Fibroblast of skin of left quadriceps (primary cell): ENCODE data around the gene MESP2.

Source experiments
- DNase-seq, 2 experiments: peaks; one replicate each; pipeline ENCODE4 v3.0.0-alpha.2; 2013; ENCODE audit warnings: low read depth in 2 of 2

Gene MESP2

DNA sequence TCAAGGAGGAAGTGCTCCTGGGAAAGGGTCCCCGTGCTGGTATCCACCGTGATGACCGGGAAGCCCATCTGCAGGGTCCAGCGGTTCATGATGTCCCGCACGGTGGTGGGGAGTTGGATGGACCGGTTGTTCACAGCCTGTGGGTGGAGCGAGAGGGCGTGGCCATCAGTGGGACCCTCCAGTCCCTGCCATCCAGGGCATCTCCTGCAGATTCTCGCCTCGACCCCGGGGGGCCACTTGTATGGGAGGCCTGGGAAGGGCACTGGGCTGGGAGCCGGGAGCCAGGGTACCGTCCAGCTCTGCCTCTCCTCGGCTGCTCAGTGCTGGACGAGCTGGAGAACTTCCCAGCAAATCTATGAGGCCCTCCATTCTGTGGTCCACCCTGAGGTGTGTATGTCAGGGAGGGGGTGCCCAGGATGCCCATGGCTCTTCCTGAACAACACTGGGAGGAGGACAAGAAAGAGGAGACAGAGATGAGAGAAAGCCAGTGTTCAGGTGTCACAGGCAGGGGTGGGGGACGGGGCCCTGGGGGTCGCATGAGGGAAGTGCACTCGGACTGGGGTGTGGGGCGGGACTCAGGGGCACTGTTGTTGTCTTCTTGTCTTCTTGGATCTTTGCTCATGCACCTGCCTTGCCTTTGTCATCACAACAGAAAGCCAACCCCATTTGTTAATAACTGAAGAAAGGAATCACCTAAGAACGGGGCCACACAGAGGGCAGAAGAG lies 25.5 kb downstream of the MESP2 start:
- no peak for DNase-seq

DNA sequence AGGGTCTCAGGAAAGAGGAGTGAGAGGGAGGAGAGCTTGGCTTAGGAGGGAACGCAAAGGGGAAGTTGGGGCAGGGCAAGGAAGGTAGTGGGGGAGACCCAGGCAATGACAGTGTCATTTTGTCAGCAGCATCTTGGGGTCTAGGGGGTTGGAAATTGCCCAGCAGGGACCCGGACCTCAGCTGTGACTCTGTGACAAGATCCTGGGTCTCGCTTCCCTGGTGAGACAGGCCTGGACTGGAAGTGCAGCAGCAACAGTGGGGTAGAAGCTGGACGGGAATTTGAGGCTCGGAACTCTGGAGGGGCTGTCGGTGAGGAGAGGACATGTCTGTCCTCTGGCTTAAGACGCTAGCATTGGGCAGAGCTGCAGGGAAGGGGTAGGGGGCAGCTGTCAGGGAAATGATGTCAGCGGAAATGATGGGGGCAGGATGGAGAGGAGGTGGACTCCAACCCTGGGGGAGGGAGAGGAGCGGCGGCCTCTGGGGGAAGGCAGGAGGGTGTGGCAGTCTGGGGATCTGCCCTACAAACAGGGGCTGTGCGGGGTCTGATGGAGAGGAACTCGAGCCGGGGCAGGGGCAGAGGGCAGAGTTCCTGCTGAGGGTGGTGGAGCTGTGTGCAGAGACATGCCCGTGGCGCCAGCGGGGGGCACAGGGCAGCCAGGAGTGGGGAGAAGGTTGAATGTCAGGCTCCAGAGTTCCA lies 26.2 kb downstream of the MESP2 start:
- DNase-seq: no peak

DNA sequence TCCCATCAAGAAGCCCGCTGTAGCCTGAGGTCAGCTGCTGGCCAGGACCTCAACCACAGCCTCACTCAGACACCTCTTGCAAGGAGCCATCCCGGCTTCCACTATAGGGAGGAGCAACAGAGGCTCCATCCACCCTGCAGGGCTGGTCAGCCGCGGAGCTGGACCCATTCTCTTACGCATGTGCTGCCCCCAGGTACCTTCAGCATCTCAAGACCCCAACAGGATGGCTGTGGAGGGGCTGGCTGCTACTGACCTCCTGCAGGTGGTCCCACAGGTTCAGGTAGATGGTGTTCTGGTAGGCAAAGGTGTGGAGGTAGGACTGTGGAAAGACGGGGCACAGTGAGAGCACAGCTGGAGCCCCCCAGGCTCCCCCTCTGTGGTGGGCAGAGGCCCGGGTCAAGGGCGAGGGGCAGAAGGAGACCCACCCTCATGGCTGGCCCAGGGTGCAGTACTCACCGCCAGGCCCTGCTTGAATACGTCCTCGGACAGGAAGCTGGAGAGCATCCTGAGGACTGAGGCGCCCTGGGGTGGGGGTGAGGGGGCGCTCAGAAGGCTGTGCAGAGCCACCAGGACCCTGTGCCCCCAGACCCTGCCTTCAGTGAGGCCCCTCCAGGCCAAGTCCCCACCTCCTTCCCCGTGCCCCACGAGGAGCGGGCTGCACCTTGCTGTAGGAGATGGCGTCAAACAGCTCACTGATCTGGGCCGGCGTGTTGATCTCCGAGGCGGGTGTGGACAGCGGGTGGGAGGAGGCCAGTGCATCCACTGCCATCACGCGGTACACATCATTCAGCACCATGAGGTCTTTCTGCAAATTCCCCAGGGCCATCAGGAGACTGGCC lies 27.1 kb downstream of the MESP2 start:
- no peak for DNase-seq

DNA sequence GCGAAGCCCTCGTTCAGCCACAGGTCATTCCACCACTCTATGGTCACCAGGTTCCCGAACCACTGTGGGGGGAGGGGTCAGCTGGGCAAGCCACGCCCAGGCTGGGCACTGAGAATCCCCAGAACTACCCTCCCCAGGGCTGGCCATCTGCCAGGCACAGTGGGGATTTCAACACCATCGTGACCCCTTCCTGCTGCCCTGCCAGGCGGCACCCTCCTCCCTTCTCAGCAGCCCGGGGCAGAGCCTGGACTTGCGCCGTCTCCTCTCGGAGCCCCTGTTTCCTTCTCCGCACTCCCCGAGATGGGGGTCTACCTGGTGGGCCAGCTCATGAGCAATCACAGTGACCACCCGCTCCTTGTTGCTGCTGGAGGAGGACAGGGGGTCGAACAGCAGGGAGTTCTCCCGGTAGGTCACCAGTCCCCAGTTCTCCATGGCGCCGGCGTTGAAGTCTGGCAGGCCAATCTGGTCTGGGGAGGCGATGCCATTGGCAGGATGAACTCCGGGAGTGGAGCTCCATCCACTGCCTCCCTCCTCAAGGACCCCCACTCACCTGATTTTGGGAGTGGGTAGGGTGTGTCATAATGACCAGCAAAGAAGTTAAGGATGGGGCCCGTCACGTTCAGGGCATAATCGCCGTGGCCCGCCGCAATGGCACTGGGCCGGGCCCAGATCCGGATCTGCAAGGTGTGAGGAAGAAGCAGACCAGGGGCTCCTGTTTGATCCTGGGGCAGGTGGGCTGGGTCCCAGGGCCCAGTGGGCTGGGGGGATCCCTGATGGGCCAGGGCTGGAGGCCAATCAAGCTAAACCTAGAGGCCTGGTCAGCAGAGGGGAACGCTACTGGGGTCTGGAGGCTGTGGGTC lies 28.0 kb downstream of the MESP2 start:
- DNase-seq: no peak

DNA sequence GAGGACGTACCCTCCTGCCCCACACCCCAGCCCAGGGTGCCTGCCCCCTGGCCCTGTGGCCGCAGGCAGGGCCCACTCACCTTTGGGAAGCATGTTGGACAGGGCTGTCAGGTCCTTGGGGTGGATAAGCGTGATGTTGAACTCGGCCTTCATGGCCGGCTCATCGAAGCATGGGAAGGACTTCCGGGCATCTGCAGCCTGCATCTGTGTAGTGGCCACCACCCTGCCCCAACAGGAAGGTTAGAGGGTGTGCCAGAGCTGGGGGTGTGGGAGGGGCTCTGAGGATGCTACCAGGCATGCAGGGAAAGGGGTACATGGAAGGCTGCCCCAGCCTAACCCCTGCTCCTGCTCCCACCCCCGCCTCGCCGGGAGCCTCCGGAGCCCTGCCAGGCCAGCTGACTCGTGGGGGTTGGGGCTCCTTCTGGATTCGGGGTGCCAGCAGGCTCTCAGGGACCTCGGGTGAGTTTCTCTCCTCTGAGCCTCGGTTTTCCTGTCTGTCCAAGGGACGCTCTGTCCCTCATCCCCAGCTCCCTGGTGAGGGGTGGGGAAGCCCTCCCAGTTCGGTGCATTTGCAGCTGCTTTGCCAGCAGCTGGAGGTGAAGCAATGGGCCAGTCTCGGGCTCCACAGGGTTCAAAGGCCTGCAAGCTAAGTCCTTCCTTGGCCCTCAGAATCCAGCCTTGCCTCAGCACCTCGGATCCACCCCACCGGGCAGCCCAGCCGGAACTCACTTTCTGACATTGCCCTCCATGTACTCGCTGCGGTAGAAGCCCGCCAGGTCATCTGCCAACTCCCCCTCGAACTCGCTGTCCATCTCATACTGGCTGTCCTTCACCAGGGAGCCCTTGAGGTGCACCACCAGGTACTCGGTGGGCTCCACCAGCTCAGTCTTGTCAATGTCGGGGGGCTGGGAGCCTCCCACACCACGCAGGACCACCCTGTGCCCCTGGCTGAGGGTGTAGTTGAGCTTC lies 29.4 kb downstream of the MESP2 start:
- DNase-seq: no peak

DNA sequence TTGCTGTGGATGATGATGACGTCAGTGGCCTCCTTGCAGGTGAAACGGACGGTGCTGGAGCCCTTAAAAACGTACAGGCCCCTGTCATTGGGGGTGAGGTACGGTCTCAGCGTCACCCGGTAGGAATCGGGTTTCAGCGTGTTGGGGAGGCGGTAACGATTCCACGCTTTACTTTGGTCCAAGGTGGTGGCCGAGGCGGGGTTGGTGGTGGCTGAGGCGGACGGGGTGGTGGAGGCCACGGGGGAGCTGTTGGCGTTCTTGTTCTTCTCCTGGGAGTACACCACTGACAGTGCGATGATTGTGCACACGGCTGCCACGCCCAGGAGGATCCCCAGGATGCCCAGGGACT lies 30.1 kb downstream of the MESP2 start:
- DNase-seq: no peak

DNA sequence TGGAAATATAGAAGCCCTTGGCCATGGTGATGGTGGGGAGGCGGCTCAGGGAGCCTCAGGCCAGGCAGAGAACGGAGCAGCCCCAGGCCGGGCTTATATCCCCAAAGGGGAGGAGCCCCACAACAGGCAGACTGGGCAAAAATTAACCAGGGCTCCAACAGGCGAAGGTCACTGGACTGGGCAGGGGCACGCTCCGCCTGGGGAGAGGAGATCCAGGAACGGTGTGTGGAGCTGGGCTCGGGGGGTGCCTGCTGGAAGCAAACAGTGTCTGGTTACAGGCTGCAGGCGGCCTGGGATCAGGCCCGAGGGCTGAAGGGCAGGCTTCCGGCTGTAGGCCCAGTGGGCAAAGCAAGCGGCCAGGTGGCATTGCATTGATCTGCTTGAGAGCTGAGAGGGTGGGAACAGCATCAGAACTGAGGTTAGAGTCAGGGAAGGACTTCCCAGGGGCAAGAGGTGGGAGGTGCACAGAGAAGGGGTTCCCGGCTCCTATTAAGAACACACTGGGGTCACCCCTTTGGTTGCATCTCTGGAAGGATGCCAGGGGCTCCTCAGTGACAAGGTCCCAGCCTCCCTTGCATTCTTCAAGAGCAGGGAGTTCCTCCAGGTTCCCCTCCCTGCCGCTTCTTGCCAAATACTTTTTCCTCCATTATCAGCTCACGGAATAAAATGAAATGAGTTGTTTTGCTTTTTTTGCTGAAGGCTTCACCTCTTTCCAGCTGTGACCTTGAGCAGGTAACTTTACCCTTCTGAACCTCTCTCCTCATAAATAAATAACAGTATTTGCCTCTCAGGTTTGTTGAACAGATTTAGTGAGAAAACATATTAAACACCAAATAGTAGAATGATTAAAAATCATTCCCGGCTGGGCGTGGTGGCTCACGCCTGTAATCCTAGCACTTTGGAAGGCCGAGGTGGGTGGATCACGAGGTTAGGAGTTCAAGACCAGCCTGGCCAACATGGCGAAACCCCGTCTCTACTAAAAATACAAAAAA lies 30.7 kb downstream of the MESP2 start:
- no peak for DNase-seq

DNA sequence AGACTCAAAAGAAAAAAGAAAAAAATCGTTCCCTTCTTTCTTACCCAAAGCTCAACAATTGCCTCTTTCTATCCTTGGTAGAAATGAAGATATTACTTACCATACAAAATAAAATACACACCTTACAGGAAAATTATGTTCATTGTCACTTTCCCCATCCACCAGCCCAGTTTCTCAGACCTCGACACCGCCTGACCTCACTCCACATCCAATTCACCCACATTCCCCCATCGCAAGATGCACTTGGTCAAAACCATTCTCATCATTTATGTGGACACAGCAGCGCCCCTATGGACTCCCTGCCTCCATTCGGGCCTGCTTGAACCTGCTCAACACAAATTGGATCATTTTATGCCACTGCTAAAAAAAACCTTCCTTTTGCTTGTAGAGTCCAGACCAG lies 31.6 kb downstream of the MESP2 start:
- DNase-seq: no peak

DNA sequence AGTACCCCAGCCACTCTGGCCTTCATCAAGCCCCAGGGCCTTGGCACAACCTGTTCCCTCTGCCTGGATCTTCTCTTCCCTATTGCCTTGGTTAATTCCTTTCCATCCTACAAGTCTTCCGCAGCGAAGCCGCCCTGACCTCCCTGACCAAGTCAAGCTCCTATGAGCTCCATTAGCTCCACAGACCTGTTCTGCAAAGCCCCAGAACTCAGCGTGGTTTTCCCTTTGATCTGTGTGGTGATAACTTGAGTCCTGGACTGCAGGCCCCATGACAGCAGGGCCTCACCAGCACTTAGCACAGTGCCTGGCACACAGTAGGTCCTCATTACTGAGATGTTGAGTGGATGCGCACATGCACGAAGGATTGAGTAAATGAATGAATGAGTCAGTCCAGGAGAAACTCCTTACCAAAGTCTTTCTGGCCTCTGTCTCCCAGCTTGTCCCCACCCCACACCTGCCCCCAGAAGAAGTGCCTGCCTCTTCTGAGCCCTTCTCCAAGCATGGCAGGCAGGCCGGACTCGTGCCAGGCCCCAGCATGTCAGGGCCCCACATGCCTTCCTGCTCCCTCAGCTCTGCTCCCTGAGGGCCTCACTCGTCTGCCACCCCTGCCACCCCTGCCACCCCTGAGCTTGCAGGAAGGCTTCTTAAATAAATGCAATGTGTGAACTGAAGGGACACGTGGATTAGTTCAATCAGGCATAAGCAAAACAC lies 32.2 kb downstream of the MESP2 start:
- no peak for DNase-seq

DNA sequence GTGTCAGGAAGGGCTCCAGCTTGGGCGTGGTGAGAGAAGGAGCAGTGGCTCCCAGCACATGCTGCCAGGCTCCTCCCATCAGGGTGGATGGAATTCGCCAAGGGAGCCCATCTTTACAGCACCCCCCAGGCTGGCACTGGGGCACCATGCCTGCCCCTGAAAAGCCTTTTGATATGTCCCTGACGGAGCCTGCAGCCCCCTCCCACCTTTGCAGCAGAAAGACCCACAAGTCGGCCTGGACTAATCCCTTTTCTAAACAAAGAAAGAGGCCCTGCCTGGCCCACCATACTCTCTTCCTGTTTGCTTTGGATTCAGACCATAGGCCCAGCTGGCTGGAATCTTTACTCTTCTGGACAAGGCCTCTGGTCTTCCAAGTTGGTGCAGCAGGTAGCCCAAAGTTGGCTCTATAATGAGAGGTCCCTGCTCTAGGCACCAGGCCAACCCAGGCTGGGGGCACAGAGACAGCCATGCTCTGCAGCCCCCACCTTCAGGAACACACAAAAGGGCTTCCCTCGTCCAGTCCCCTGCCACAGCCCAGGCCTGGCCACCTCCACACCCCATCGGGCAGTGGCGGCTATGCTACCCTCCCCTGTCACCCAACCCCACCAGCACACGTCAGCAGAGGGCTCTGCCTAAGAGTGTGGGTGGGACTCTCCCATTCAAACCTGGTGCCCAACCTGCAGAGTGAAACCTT lies 33.1 kb downstream of the MESP2 start:
- no peak for DNase-seq

DNA sequence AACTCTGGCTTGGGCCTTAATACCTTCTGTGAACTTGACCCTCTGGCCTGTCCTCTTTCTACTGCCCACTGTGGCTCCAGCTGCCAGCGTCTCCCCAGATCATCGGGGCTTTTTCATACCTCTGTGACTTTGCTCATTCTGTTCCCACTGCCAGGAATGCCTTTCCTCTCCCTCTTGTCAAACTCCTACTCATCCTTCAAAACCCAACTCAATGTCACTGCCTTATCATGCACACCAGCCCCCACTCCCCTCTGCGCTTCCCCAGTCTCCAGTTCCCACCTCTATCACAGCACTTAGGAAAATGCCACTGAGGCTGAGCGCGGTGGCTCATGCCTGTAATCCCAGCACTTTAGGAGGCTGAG lies 33.6 kb downstream of the MESP2 start:
- DNase-seq: no peak

DNA sequence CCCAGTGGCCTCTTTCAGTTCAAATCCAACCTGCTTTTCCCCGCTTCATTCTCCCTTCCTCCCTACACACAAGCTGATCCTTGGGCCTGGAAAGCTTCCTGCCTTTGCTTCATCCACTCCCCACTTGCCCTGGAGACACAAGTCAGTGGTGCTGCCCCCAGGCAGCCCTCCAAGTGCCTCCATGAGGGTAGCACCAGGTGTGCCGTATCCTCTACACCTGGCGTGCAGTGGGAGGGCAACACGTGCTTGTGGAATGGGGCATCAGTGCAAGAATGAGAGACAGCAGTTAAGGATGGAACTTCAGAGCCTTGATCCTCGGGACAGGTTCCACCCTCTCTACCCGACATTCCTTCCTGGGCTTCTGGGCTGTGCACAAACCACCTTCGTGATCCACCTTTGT lies 34.7 kb downstream of the MESP2 start:
- DNase-seq: no peak

DNA sequence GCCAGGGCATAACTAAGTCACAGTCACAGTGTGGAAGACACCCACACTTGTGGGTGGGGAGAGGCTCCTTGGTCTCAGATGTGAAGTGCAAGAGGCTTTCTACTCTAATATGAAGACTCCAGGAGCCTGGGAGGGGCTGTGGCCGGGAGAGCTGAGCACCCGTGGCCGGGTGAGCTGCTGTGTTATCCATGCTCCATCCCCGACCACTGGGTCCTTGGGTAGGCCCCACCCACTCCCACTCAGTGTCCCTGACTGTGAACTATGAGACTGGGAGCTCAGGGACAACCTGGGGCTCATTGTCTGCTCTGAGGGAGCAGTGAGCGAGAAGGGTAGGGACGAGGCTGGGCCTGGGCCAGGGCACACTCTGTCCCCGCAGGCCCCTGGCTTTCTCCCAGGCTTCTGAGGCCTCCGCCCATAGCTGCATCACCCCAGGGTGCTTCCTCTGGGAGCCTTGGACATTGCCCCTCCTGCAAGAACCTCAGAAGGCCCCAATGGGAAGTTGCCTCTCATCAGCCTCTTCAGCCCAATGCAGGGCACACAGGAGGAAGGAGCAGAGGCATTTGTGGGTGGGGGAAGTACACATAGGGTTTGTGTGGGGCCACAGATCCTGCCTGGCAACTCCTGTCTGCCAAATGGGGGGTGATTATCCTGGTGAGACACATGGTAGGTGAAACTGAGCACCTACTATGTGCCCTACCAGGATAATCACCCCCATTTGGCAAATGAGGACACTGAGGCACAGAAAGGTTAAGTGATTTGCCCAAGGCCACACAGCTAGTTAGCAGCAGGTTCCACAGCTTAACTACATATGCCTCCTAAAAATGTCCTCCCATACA lies 36.1 kb downstream of the MESP2 start:
- no peak for DNase-seq

DNA sequence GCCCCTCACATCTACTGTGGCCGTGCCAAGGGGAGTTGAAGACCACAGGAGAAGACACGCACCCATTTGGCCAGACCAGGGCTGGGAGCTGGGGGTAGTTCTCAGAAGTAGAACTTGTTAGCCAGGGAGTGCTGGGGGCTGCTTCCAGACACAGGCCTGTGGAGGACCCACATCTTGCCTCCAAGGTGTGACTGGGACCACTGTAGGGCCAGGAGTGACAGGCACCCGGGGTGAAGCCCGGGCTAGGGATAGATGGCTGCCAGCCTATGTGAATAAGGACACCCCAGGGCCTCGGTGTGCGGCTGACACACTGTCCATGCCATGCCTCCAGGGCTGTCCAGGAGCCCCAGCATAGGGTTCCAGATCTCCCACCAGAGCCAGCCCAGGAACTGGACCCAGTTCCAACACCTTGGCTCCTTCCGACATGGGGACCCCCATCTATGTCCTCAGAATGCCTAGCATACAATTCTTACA lies 36.8 kb downstream of the MESP2 start:
- no peak for DNase-seq

DNA sequence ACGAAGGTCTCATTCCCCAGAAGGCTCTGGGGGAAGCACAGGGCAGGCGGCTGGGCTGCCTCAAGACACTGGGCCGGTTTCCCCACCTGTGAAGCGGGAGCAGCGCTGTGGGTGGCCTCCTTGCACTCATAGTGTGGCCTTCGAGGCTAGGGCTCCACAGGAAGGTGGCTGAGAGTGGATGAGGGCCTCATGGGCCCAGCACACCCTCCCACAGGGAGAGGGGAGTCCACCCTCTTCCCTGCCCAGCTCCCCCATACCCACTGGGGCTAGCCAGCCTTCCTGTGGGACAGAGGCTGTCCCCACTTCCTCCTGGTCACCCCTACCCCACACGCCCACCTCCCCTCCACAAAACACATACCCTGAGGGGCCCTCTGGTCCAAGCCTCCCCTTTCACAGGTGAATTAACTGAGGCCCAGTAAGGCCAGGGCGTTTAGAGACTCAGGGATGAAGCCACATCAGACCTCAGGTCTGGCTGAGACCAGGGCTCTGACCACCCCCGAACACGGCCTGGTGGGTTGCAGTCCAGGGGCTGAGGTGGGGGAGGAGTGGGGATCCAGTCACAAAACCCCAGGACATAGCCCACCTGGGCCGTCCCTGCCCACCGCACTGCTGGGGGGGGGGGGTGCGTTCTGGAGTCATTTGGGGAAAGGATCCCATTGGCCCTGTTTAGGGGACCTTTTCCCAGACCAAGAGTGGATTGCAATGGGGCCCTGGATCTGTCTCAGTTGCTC lies 37.4 kb downstream of the MESP2 start:
- no peak for DNase-seq

DNA sequence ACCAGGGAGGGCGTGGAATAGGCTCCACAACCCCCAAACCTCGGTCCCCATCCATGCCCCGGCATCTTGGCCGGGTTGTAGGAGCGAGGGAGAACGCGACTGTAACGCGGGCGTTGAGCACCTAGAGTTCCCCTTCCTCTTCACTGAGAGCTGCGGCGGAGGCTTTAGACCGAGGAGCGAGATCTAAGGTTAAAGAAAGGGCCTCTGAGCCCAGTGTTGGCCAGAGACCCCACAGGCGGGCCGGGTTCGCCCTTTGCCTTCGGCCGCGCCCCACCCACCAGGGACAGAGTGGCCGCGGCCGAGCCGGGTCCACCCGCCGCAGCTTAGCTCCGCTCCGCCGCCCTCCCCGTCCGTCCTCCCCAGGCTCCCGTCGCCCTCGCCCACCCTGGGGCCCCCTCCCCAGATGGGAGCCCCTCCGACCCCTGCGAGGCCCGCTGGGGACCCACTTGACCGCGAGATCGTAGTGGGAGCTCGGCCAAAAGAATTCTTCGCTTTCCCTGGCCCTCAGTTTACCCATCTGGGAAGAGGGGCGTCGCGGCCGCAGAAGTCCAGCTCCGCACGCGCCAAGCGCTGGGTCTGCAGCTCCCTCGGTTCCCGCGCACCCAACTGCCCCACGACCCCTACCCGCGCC lies 38.1 kb downstream of the MESP2 start:
- DNase-seq: no peak
